NB4 (cell line): ENCODE data around the gene SLC30A4.

ENCODE experiments used
- CTCF ChIP-seq: IDR thresholded peaks from one replicate; pipeline ENCODE4 v1.5.1; 2012; ENCODE audit warnings: low read depth, low read length
- MAX ChIP-seq: IDR thresholded peaks from 2 replicates; pipeline ENCODE4 v1.6.1; 2011; ENCODE audit warnings: low read depth, low read length
- POLR2A ChIP-seq: IDR thresholded peaks from 2 replicates; pipeline ENCODE4 v1.6.1; 2011; ENCODE audit warnings: mild to moderate bottlenecking; ENCODE audit not compliant: insufficient read length; ENCODE audit errors: extremely low read depth

DNA sequence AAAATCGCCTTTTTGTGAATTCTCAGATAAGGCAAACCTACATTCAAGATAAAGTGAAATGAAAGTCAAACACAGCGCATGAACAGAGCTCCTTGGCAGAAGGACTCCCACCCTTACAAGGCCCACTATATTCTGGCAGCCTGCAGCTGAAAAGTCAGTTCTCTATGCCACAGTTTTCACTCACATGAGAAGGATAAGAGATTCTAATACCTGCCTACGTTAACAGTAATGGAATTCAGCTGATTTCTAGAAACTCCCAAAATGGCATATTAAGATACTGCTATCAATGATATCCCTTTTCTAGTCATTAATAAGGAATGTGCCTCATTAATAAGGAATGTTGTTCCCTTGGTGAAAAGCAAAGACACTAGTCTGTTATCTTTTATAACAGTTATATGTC lies 27.0 kb downstream of the SLC30A4 start:
- TF ChIP-seq CTCF (no peak), MAX (no peak), POLR2A (no peak)
